ENCODE measurements around the gene CACNB2. TPM values are rescaled to one million over a fixed set of nuclear protein-coding genes. Genes with fewer than 3 reads are reported as not detected.

Gene CACNB2
- total and polyA plus RNA-seq, 7 experiments from 2014 or later, result 0.30 to 0.49 (median 0.48) TPM; not detected in 4

- H3K9me3 ChIP-seq (ENCODE audit: control insufficient read depth in 2 of 3, low read length in 3 of 3), result no peaks in the 10 kb centered on the region
- H3K27me3 Mint-ChIP-seq, result peaks cover 0 to 12% (median 0%) of the 10 kb centered on the region in 5 donors
- ATAC-seq (no peak), DNase-seq (no peak)
- H3K4me1 Mint-ChIP-seq, result no peaks in the 10 kb centered on the region
- POLR2A ChIA-PET, result no interaction called here
- peaks cover 0 to 5% (median 0%) of the 10 kb centered on the region in 11 donors for H3K9me3 Mint-ChIP-seq
- no peak overlapping the region for H3K27ac Mint-ChIP-seq
- no peak overlapping the region for H3K4me3 Mint-ChIP-seq
- no peak overlapping the region for H3K27ac ChIP-seq (ENCODE audit: low read depth, low read length)
- H3K27me3 ChIP-seq (ENCODE audit: control insufficient read depth in 2 of 2, insufficient read depth in 2 of 2, low read length in 2 of 2), result no peaks in the 10 kb centered on the region
- no peaks in the 10 kb centered on the region for H3K36me3 Mint-ChIP-seq
- CTCF ChIA-PET, result no interaction called here
- H3K36me3 ChIP-seq (ENCODE audit: control insufficient read depth in 2 of 3, insufficient read depth in 3 of 3, low read length in 3 of 3), result no peaks in the 10 kb centered on the region
- no peak overlapping the region for H3K4me3 ChIP-seq (ENCODE audit: low read length)
- intact Hi-C loops (cut with micrococcal nuclease), result no loop called here
- no peaks in the 10 kb centered on the region for H3K4me1 ChIP-seq (ENCODE audit: control insufficient read depth in 2 of 2, insufficient read depth in 2 of 2, low read length in 2 of 2)
These were observed 132.8 kb downstream of the CACNB2 start for GRCh38 chr10:18273039-18273438.

DNA sequence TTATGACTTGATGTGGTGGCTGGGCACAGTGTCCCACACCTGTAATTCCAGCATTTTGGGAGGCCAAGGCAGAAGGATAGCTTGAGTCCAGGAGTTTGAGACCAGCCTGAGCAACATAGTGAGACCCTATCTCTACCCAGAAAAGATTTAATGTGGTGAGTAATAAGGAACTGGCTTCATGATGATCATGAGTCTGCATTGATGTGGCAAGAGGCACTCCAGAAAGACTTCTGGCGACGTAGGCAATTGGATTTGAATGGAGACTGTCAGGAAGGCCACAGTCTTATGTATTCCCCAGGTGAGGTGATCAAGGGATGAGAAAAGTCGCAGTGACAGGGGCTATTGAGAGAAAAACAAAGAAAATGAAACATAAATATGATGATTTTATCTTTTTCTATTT lies 138.0 kb downstream of the CACNB2 start:
- H3K4me1 Mint-ChIP-seq, result no peaks in the 10 kb centered on the region
- peaks cover 0 to 5% (median 0%) of the 10 kb centered on the region in 11 donors for H3K9me3 Mint-ChIP-seq
- peak; percentile 45 for ATAC-seq
- H3K4me3 ChIP-seq (ENCODE audit: low read length), result no peak overlapping the region
- peaks cover 0 to 26% (median 0%) of the 10 kb centered on the region in 5 donors for H3K27me3 Mint-ChIP-seq
- no peak for DNase-seq
- H3K27me3 ChIP-seq (ENCODE audit: control insufficient read depth in 2 of 2, insufficient read depth in 2 of 2, low read length in 2 of 2), result no peaks in the 10 kb centered on the region
- POLR2A ChIA-PET, result no interaction called here
- CTCF ChIA-PET, result no interaction called here
- H3K27ac ChIP-seq (ENCODE audit: low read depth, low read length), result no peak overlapping the region
- H3K4me3 Mint-ChIP-seq, result no peak overlapping the region
- no peaks in the 10 kb centered on the region for H3K9me3 ChIP-seq (ENCODE audit: control insufficient read depth in 2 of 3, low read length in 3 of 3)
- H3K27ac Mint-ChIP-seq, result no peak overlapping the region
- no peaks in the 10 kb centered on the region for H3K4me1 ChIP-seq (ENCODE audit: control insufficient read depth in 2 of 2, insufficient read depth in 2 of 2, low read length in 2 of 2)
- no peaks in the 10 kb centered on the region for H3K36me3 Mint-ChIP-seq
- H3K36me3 ChIP-seq (ENCODE audit: control insufficient read depth in 2 of 3, insufficient read depth in 3 of 3, low read length in 3 of 3), result no peaks in the 10 kb centered on the region
- intact Hi-C loops (cut with micrococcal nuclease), result no loop called here

GRCh38 chr10:18279173-18279572 lies 138.9 kb downstream of the CACNB2 start:
- no peak overlapping the region for H3K27ac Mint-ChIP-seq
- H3K4me3 ChIP-seq (ENCODE audit: low read length), result no peak overlapping the region
- intact Hi-C loops (cut with micrococcal nuclease), result no loop called here
- ChIA-PET POLR2A (no interaction called here), CTCF (no interaction called here)
- no peak overlapping the region for H3K27ac ChIP-seq (ENCODE audit: low read depth, low read length)
- no peak for DNase-seq
- H3K36me3 Mint-ChIP-seq, result no peaks in the 10 kb centered on the region
- H3K4me1 ChIP-seq (ENCODE audit: control insufficient read depth in 2 of 2, insufficient read depth in 2 of 2, low read length in 2 of 2), result no peaks in the 10 kb centered on the region
- no peaks in the 10 kb centered on the region for H3K4me1 Mint-ChIP-seq
- H3K9me3 Mint-ChIP-seq, result peaks cover 0 to 5% (median 0%) of the 10 kb centered on the region in 11 donors
- peak; percentile 85 for ATAC-seq
- no peaks in the 10 kb centered on the region for H3K27me3 ChIP-seq (ENCODE audit: control insufficient read depth in 2 of 2, insufficient read depth in 2 of 2, low read length in 2 of 2)
- no peak overlapping the region for H3K4me3 Mint-ChIP-seq
- H3K36me3 ChIP-seq (ENCODE audit: control insufficient read depth in 2 of 3, insufficient read depth in 3 of 3, low read length in 3 of 3), result no peaks in the 10 kb centered on the region
- no peaks in the 10 kb centered on the region for H3K9me3 ChIP-seq (ENCODE audit: control insufficient read depth in 2 of 3, low read length in 3 of 3)
- H3K27me3 Mint-ChIP-seq, result peaks cover 0 to 25% (median 0%) of the 10 kb centered on the region in 5 donors

DNA sequence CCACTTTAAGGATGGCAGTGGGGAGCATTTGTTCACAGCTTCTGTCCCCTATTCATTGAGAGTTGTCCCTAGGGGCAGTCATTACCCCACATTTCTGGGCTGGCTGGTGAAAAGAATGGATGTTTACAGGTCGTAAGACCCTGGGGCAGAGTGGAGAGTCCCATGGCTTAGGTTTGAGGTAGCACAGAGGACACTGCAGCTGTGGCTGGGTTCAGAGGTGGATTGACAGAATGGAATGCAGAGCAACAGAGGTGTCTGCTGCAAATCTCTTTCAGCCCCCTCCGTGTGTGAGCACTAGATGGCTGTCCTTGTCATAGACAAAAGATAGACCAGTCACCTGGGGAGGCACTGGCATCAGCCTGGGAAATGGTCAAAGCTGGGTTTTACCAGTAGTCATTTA lies 141.9 kb downstream of the CACNB2 start:
- no peaks in the 10 kb centered on the region for H3K36me3 ChIP-seq (ENCODE audit: control insufficient read depth in 2 of 3, insufficient read depth in 3 of 3, low read length in 3 of 3)
- intact Hi-C loops (cut with micrococcal nuclease), result no loop called here
- H3K4me1 Mint-ChIP-seq, result no peaks in the 10 kb centered on the region
- H3K27ac Mint-ChIP-seq, result no peak overlapping the region
- no peaks in the 10 kb centered on the region for H3K36me3 Mint-ChIP-seq
- H3K9me3 ChIP-seq (ENCODE audit: control insufficient read depth in 2 of 3, low read length in 3 of 3), result no peaks in the 10 kb centered on the region
- no peak for DNase-seq
- CTCF ChIA-PET, result no interaction called here
- POLR2A ChIA-PET, result no interaction called here
- H3K27ac ChIP-seq (ENCODE audit: low read depth, low read length), result no peak overlapping the region
- H3K4me3 Mint-ChIP-seq, result no peak overlapping the region
- H3K27me3 Mint-ChIP-seq, result peaks cover 0 to 22% (median 0%) of the 10 kb centered on the region in 5 donors
- H3K27me3 ChIP-seq (ENCODE audit: control insufficient read depth in 2 of 2, insufficient read depth in 2 of 2, low read length in 2 of 2), result no peaks in the 10 kb centered on the region
- no peak overlapping the region for H3K4me3 ChIP-seq (ENCODE audit: low read length)
- no peak for ATAC-seq
- H3K4me1 ChIP-seq (ENCODE audit: control insufficient read depth in 2 of 2, insufficient read depth in 2 of 2, low read length in 2 of 2), result no peaks in the 10 kb centered on the region
- peaks cover 0 to 3% (median 0%) of the 10 kb centered on the region in 11 donors for H3K9me3 Mint-ChIP-seq

GRCh38 chr10:18290651-18291313 lies 150.6 kb downstream of the CACNB2 start:
- Mint-ChIP-seq H3K4me3 (no peak overlapping the region), H3K27ac (no peak overlapping the region), H3K27me3 (peaks cover 0 to 10% (median 0%) of the 10 kb centered on the region in 5 donors), H3K36me3 (no peaks in the 10 kb centered on the region), H3K4me1 (no peaks in the 10 kb centered on the region), H3K9me3 (peaks cover 0 to 6% (median 0%) of the 10 kb centered on the region in 11 donors)
- DNase-seq, result no peak
- POLR2A ChIA-PET, result no interaction called here
- H3K4me1 ChIP-seq (ENCODE audit: control insufficient read depth in 2 of 2, insufficient read depth in 2 of 2, low read length in 2 of 2), result no peaks in the 10 kb centered on the region
- no peak for ATAC-seq
- intact Hi-C loops (cut with micrococcal nuclease), result no loop called here
- no peaks in the 10 kb centered on the region for H3K27me3 ChIP-seq (ENCODE audit: control insufficient read depth in 2 of 2, insufficient read depth in 2 of 2, low read length in 2 of 2)
- H3K9me3 ChIP-seq (ENCODE audit: control insufficient read depth in 2 of 3, low read length in 3 of 3), result no peaks in the 10 kb centered on the region
- H3K27ac ChIP-seq (ENCODE audit: low read depth, low read length), result no peak overlapping the region
- H3K4me3 ChIP-seq (ENCODE audit: low read length), result no peak overlapping the region
- CTCF ChIA-PET, result interaction anchor here (0.6 kb wide), 1 partner anchor 14 kb away, joined by 3 read pairs; no protein-coding TSS in a partner anchor
- H3K36me3 ChIP-seq (ENCODE audit: control insufficient read depth in 2 of 3, insufficient read depth in 3 of 3, low read length in 3 of 3), result no peaks in the 10 kb centered on the region

DNA sequence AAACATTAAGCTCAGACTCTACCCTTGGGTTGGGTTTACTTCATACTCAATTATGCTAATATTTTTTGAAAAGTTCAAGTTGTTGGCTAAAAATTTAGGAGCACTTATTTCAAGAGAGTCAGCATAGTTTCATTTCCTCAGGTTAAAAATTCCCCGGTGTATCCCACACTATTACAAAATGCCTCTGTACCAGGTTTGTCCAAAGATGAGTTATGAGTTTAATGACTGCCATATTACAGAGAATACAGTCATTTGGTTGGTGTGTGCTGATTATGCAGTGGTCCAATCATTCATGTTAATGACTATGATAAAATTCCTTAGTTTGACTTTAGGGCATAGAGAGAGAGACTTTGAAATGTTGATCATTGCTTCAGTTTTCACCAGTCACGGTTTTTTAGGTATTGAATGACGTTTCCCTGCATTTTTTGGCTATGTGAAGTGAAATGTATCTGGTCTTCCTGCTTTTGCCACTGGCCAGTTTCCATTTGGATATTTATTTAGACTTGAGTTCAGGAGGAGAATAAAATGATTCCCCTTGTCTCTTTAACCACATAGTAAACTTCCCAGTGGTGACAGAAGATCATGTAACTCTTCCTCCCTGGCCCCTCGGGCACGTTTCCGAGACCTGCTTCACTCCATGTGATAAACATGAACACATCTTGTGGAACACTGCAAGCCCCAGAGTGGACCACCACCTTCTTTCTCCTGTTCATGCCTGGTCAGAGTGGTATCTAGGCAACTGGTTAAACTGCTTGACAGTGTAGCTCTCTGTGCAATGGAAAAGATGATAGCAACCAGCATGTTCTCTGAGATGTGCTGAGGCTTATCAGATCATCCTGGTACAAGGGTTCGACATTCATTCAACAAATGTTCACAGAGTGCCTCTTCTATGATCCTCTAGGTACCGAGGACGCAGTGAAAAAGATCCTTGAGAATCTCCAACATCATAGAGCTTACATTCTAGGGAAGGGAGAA lies 153.6 kb downstream of the CACNB2 start:
- Mint-ChIP-seq H3K4me1 (no peaks in the 10 kb centered on the region), H3K27ac (no peak overlapping the region), H3K36me3 (no peaks in the 10 kb centered on the region), H3K27me3 (peaks cover 0 to 16% (median 9%) of the 10 kb centered on the region in 5 donors), H3K9me3 (peaks cover 0 to 6% (median 0%) of the 10 kb centered on the region in 11 donors), H3K4me3 (no peak overlapping the region)
- H3K9me3 ChIP-seq (ENCODE audit: control insufficient read depth in 2 of 3, low read length in 3 of 3), result no peaks in the 10 kb centered on the region
- no peaks in the 10 kb centered on the region for H3K4me1 ChIP-seq (ENCODE audit: control insufficient read depth in 2 of 2, insufficient read depth in 2 of 2, low read length in 2 of 2)
- intact Hi-C loops (cut with micrococcal nuclease), result no loop called here
- no peak overlapping the region for H3K4me3 ChIP-seq (ENCODE audit: low read length)
- DNase-seq (no peak), ATAC-seq (no peak)
- CTCF ChIA-PET, result interaction anchor here (0.6 kb wide), 1 partner anchor 159 kb away, joined by 3 read pairs; no protein-coding TSS in a partner anchor
- H3K27me3 ChIP-seq (ENCODE audit: control insufficient read depth in 2 of 2, insufficient read depth in 2 of 2, low read length in 2 of 2), result no peaks in the 10 kb centered on the region
- POLR2A ChIA-PET, result no interaction called here
- H3K27ac ChIP-seq (ENCODE audit: low read depth, low read length), result no peak overlapping the region
- no peaks in the 10 kb centered on the region for H3K36me3 ChIP-seq (ENCODE audit: control insufficient read depth in 2 of 3, insufficient read depth in 3 of 3, low read length in 3 of 3)

All from naive thymus-derived CD4-positive, alpha-beta T cell (primary cell).